GM12878 (cell line): ENCODE data around the gene TMEM109. TPM values are rescaled to one million over a fixed set of nuclear protein-coding genes. Genes with fewer than 3 reads are reported as not detected.

Experiments
- ATAC-seq: fragments of 200-7000 bp; cut with Tn5 transposase; 3 replicates; pipeline ENCODE4 v1.9.1; 2020; ENCODE audit warnings: mild to moderate bottlenecking, moderate library complexity
- BruUV-seq: library from RNA; stranded (reverse); fragments of 400-500 nt; replicated peaks from 2 replicates; lab custom pipeline; 2021; lab: Mats Ljungman, UMichigan
- CTCF ChIA-PET: fragments of 300-600 bp; sonication (Branson Sonifier 250); formaldehyde crosslinking; extraction: SDS; loops from one replicate; lab custom pipeline; 2021; ENCODE audit warnings: inconsistent platforms; lab: Yijun Ruan, JAX
- POLR2A ChIA-PET: fragments of 350-600 bp; formaldehyde crosslinking; extraction: SDS; loops from one replicate; lab custom pipeline; 2021; ENCODE audit warnings: inconsistent platforms; lab: Charles Lee
- RAD21 ChIA-PET: fragments of 300-600 bp; sonication (Branson Sonifier 250); formaldehyde crosslinking; loops from one replicate; lab custom pipeline; 2023; ENCODE audit warnings: antibody characterized with exemption; ENCODE audit not compliant: unreplicated experiment; lab: Charles Lee
- SMC1A ChIA-PET: fragments of 300-600 bp; sonication (Branson Sonifier 250); formaldehyde crosslinking; loops from one replicate; lab custom pipeline; 2023; ENCODE audit not compliant: unreplicated experiment, uncharacterized antibody; lab: Charles Lee
- DNase-seq: peaks from one replicate; pipeline ENCODE4 v3.0.0-alpha.2; 2011; ENCODE audit warnings: low read depth, low spot score
- FAIRE-seq: peaks from 3 replicates; lab custom pipeline; 2011; peaks lifted over from hg19 to GRCh38; lab: Jason Lieb, UNC
- H2AFZ ChIP-seq: 2 replicates; pipeline ENCODE4 v1.6.0; 2011; ENCODE audit warnings: low read depth, low read length, control low read depth; ENCODE audit not compliant: control insufficient read depth
- H3K27ac ChIP-seq: 2 replicates; pipeline ENCODE4 v1.5.1; 2011; ENCODE audit warnings: control low read depth; ENCODE audit not compliant: control insufficient read depth, insufficient read depth
- H3K27me3 ChIP-seq, 2 experiments: replicated peaks in 1 of 2; 2 replicates each; pipeline versions ENCODE4 v1.6.0 to v1.6.1; 2011; ENCODE audit warnings: low read length in 1 of 2; ENCODE audit not compliant: control insufficient read depth in 2 of 2, insufficient read depth in 2 of 2
- H3K36me3 ChIP-seq, 2 experiments: 2 replicates each; pipeline ENCODE4 v1.5.1; 2011; ENCODE audit warnings: low read length in 1 of 2; ENCODE audit not compliant: control insufficient read depth in 2 of 2, insufficient read depth in 2 of 2
- H3K4me1 ChIP-seq: 2 replicates; pipeline ENCODE4 v1.6.1; 2011; ENCODE audit warnings: mild to moderate bottlenecking, low read length, moderate library complexity, mixed read lengths; ENCODE audit not compliant: control insufficient read depth, insufficient read depth
- H3K4me2 ChIP-seq: 2 replicates; pipeline ENCODE4 v1.6.0; 2011; ENCODE audit warnings: control low read depth; ENCODE audit not compliant: control insufficient read depth, insufficient read depth
- H3K4me3 ChIP-seq: fragments of 200-600 bp; sonication (generic); 2 replicates; pipeline ENCODE4 v1.5.1; 2016
- H3K79me2 ChIP-seq: 2 replicates; pipeline ENCODE4 v1.6.0; 2011; ENCODE audit warnings: low read length; ENCODE audit not compliant: control insufficient read depth, insufficient read depth
- H3K9ac ChIP-seq: 2 replicates; pipeline ENCODE4 v1.8.0; 2011; ENCODE audit warnings: low read length, control low read depth, mixed read lengths; ENCODE audit not compliant: control insufficient read depth, insufficient read depth
- H3K9me3 ChIP-seq: replicated peaks from 3 replicates; pipeline ENCODE4 v1.5.1; 2011; ENCODE audit warnings: mild to moderate bottlenecking, low read length; ENCODE audit not compliant: control insufficient read depth, insufficient read depth
- H4K20me1 ChIP-seq: 2 replicates; pipeline ENCODE4 v1.6.0; 2011; ENCODE audit not compliant: control insufficient read depth, insufficient read depth
- BACH1 ChIP-seq: fragments of 450-650 bp; IDR thresholded peaks from 2 replicates; pipeline ENCODE4 v1.6.1; 2017; ENCODE audit warnings: mild to moderate bottlenecking, borderline replicate concordance
- BHLHE40 ChIP-seq, 2 experiments: fragments of 450-650 bp in 1 of 2; IDR thresholded peaks; 2 replicates each; pipeline ENCODE4 v1.6.1; 2011 to 2017; ENCODE audit warnings: low read depth in 2 of 2, borderline replicate concordance in 1 of 2, improper control_type of control experiment in 1 of 2, low read length in 1 of 2, mild to moderate bottlenecking in 1 of 2
- CBX3 ChIP-seq: fragments of 200-600 bp; sonication (generic); IDR thresholded peaks from 2 replicates; pipeline ENCODE4 v1.6.1; 2016; ENCODE audit warnings: low read depth, borderline replicate concordance
- CHD2 ChIP-seq: IDR thresholded peaks from 2 replicates; pipeline ENCODE4 v1.6.1; 2011; ENCODE audit warnings: low read depth, low read length, improper control_type of control experiment, borderline replicate concordance
- FOXK2 ChIP-seq: fragments of 450-650 bp; IDR thresholded peaks from 2 replicates; pipeline ENCODE4 v1.6.1; 2017; ENCODE audit warnings: mild to moderate bottlenecking, moderate library complexity
- HCFC1 ChIP-seq: fragments of 150-350 bp; IDR thresholded peaks from 2 replicates; pipeline ENCODE4 v1.6.1; 2014; ENCODE audit warnings: low read length
- HDAC6 ChIP-seq: fragments of 200-600 bp; sonication (generic); IDR thresholded peaks from one replicate; pipeline ENCODE4 v1.8.0; 2017; ENCODE audit warnings: antibody characterized with exemption; ENCODE audit not compliant: unreplicated experiment
- IKZF1 ChIP-seq: fragments of 450-650 bp; conservative IDR thresholded peaks from 2 replicates; pipeline ENCODE4 v1.6.1; 2017; ENCODE audit warnings: antibody characterized with exemption, mild to moderate bottlenecking
- MEF2A ChIP-seq: IDR thresholded peaks from 2 replicates; pipeline ENCODE4 v1.6.1; 2011; ENCODE audit warnings: low read depth, mild to moderate bottlenecking, low read length, moderate library complexity; ENCODE audit not compliant: insufficient read depth
- NR2C1 ChIP-seq: fragments of 450-650 bp; IDR thresholded peaks from 2 replicates; pipeline ENCODE4 v1.6.1; 2017; ENCODE audit warnings: antibody characterized with exemption, mild to moderate bottlenecking, moderate library complexity
- NR2C2 ChIP-seq: IDR thresholded peaks from 2 replicates; pipeline ENCODE4 v1.6.1; 2011; ENCODE audit warnings: borderline replicate concordance, low read depth; ENCODE audit not compliant: control insufficient read depth, insufficient read length
- PAX8 ChIP-seq: fragments of 450-650 bp; IDR thresholded peaks from 2 replicates; pipeline ENCODE4 v1.6.1; 2017; ENCODE audit warnings: mild to moderate bottlenecking, moderate library complexity
- RUNX3 ChIP-seq: IDR thresholded peaks from 2 replicates; pipeline ENCODE4 v1.6.1; 2012; ENCODE audit warnings: low read length, inconsistent platforms
- SIN3A ChIP-seq: IDR thresholded peaks from 2 replicates; pipeline ENCODE4 v1.6.1; 2012; ENCODE audit warnings: low read depth, low read length, improper control_type of control experiment
- SUPT20H ChIP-seq: IDR thresholded peaks from 2 replicates; pipeline ENCODE4 v1.6.1; 2011; ENCODE audit warnings: low read depth, mild to moderate bottlenecking, low read length, moderate library complexity, borderline replicate concordance; ENCODE audit not compliant: control insufficient read depth
- TCF12 ChIP-seq: IDR thresholded peaks from 2 replicates; pipeline ENCODE4 v1.6.1; 2011; ENCODE audit warnings: low read depth, mild to moderate bottlenecking, low read length
- ZSCAN29 ChIP-seq: fragments of 450-650 bp; IDR thresholded peaks from 2 replicates; pipeline ENCODE4 v1.6.1; 2017; ENCODE audit warnings: mild to moderate bottlenecking, moderate library complexity
- WGBS: methylation state at CpG from one replicate; pipeline ENCODE4 v1.1.6; 2016; ENCODE audit warnings: low lambda C conversion rate; ENCODE audit not compliant: insufficient replicate concordance, insufficient coverage; ENCODE audit errors: missing lambda C conversion rate; 5-methylcytosine and 5-hydroxymethylcytosine counted together
- in situ Hi-C: fragments of 300-500 bp; cut with MboI; formaldehyde crosslinking; loops from 9 replicates; pipeline ENCODE4 v1.14.3; 2018; ENCODE audit warnings: mixed read lengths
- intact Hi-C: fragments of 100-400 bp; cut with micrococcal nuclease; formaldehyde crosslinking; loops from one replicate; pipeline ENCODE4 v1.14.2; 2022; ENCODE audit not compliant: unreplicated experiment
- polyA plus RNA-seq, 11 experiments: library from polyadenylated mRNA; depleted of rRNA in 4 of 11; unstranded in 6 of 11; stranded (reverse) in 5 of 11; fragments of >200 nt; fragmentation: Nextera tagmentation in 4 of 11; fragmentation: Illumina TruSeq in 1 of 11; extraction: Ambion mirVana in 4 of 11; extraction: Trizol in 1 of 11; gene quantifications; 1 replicate in 1 of 11; 2 replicates in 10 of 11; pipeline versions ENCODE4 v1.2.1 to v1.2.3, GENCODE V29; 2011 to 2016; ENCODE audit warnings: inconsistent platforms in 2 of 11, missing spikeins in 2 of 11, low read depth in 1 of 11
- total RNA-seq, 4 experiments: library from RNA; depleted of rRNA in 3 of 4; stranded (reverse); fragments of >200 nt in 3 of 4; fragmentation: Illumina TruSeq in 1 of 4; extraction: Trizol in 1 of 4; gene quantifications; 2 replicates each; pipeline versions ENCODE4 v1.2.1 to v1.2.3, GENCODE V29; 2013 to 2021
- TF ChIP-seq, protein P1 (sequence below): fragments of 150-350 bp; IDR thresholded peaks from 2 replicates; pipeline ENCODE4 v1.6.1; 2016; ENCODE audit warnings: low read depth, low read length
- TF ChIP-seq, protein P2 (sequence below): fragments of 450-650 bp; IDR thresholded peaks from 2 replicates; pipeline ENCODE4 v1.6.1; 2017; ENCODE audit warnings: borderline replicate concordance

TMEM109 gene
- total and polyA plus RNA-seq, 10 of the 15 experiments (the other 5 are each of a cell fraction or from before 2014, with no cell fraction given): 21.9 to 199 (median 85.2) TPM

DNA sequence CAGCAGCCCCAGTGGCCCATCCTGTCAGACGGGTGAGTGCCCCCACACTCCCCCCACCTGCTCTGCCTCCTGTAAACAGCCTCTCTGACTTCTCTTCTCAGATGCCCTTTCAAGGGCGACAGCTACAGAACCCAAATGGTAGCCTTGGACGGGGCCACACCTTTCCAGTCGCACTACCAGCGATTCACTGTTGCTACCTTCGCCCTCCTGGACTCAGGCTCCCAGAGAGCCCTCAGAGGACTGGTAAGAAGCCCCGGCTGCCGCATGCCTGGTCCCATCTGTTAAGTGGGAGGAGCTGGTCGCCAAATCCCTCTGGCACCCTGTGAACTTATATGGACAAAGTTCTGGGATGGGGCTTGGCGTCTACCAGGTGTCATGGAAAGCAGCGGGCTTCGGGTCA lies 40.4 kb upstream of the TMEM109 start:
- TF ChIP-seq PAX8: no peak
- TF ChIP-seq HDAC6: no peak
- TF ChIP-seq MEF2A: no peak
- TF ChIP-seq SUPT20H: no peak
- no peak for TF ChIP-seq BHLHE40 (IDR thresholded peaks at IDR 0.05; ENCODE audit: borderline replicate concordance in 1 of 2, low read depth in 2 of 2, low read length in 1 of 2)
- TF ChIP-seq SIN3A: no peak
- TF ChIP-seq, protein P1, sequence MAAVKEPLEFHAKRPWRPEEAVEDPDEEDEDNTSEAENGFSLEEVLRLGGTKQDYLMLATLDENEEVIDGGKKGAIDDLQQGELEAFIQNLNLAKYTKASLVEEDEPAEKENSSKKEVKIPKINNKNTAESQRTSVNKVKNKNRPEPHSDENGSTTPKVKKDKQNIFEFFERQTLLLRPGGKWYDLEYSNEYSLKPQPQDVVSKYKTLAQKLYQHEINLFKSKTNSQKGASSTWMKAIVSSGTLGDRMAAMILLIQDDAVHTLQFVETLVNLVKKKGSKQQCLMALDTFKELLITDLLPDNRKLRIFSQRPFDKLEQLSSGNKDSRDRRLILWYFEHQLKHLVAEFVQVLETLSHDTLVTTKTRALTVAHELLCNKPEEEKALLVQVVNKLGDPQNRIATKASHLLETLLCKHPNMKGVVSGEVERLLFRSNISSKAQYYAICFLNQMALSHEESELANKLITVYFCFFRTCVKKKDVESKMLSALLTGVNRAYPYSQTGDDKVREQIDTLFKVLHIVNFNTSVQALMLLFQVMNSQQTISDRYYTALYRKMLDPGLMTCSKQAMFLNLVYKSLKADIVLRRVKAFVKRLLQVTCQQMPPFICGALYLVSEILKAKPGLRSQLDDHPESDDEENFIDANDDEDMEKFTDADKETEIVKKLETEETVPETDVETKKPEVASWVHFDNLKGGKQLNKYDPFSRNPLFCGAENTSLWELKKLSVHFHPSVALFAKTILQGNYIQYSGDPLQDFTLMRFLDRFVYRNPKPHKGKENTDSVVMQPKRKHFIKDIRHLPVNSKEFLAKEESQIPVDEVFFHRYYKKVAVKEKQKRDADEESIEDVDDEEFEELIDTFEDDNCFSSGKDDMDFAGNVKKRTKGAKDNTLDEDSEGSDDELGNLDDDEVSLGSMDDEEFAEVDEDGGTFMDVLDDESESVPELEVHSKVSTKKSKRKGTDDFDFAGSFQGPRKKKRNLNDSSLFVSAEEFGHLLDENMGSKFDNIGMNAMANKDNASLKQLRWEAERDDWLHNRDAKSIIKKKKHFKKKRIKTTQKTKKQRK: no peak
- no peak for TF ChIP-seq NR2C1
- TF ChIP-seq, protein P2, sequence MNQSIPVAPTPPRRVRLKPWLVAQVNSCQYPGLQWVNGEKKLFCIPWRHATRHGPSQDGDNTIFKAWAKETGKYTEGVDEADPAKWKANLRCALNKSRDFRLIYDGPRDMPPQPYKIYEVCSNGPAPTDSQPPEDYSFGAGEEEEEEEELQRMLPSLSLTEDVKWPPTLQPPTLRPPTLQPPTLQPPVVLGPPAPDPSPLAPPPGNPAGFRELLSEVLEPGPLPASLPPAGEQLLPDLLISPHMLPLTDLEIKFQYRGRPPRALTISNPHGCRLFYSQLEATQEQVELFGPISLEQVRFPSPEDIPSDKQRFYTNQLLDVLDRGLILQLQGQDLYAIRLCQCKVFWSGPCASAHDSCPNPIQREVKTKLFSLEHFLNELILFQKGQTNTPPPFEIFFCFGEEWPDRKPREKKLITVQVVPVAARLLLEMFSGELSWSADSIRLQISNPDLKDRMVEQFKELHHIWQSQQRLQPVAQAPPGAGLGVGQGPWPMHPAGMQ: no peak
- TF ChIP-seq CBX3: no peak
- TF ChIP-seq NR2C2: no peak
- no peak for TF ChIP-seq BACH1
- TF ChIP-seq RUNX3: no peak
- no peak for TF ChIP-seq CHD2
- TF ChIP-seq IKZF1: no peak
- TF ChIP-seq ZSCAN29: no peak
- TF ChIP-seq FOXK2: no peak
- no peak for TF ChIP-seq HCFC1
- TF ChIP-seq TCF12: no peak
- H3K27me3 ChIP-seq: no peaks in the 10 kb centered on the region
- no peak overlapping the region for H3K4me2 ChIP-seq
- ChIA-PET POLR2A (no interaction called here), CTCF (interaction anchor here (1.2 kb wide), 1 partner anchor 42 kb away, joined by 3 read pairs; no protein-coding TSS in a partner anchor), SMC1A (no interaction called here), RAD21 (no interaction called here)
- DNase-seq (no peak), ATAC-seq (no peak), FAIRE-seq (no peak)
- no peaks in the 10 kb centered on the region; the same call in 1 of the 2 replicates for H4K20me1 ChIP-seq
- WGBS: 95% methylated on average over 12 of the region's 12 CpGs
- no peaks in the 10 kb centered on the region for H3K4me1 ChIP-seq
- intact Hi-C loops: no loop called here
- H3K36me3 ChIP-seq: no peaks in the 10 kb centered on the region; a peak in 2 of 4 replicates
- BruUV-seq: no TSS peak
- H2AFZ ChIP-seq: no peak overlapping the region
- H3K79me2 ChIP-seq: no peaks in the 10 kb centered on the region
- H3K4me3 ChIP-seq: no peak overlapping the region
- H3K9me3 ChIP-seq: no peaks in the 10 kb centered on the region
- no peak overlapping the region for H3K27ac ChIP-seq
- no peak overlapping the region for H3K9ac ChIP-seq
- in situ Hi-C loops: no loop called here
